Activated naive CD8-positive, alpha-beta T cell treated with anti-CD3 and anti-CD28 coated beads, Interleukin-2, amount 10 ng/mL, durations not matched to agents 7 days and 5 days (primary cell): ENCODE measurements around the gene MS4A18. TPM values are rescaled to one million over a fixed set of nuclear protein-coding genes. Genes with fewer than 3 reads are reported as not detected.

Experiments
- ATAC-seq: fragments of 150-1000 bp; cut with Tn5 transposase; one replicate; pipeline ENCODE4 v1.10.0; 2021; ENCODE audit warnings: low read depth, moderate library complexity
- POLR2A ChIA-PET: fragments of 350-600 bp; sonication (Branson Sonifier 250); formaldehyde crosslinking; loops from one replicate; lab custom pipeline; 2021; ENCODE audit warnings: antibody characterized with exemption; lab: Charles Lee
- DNase-seq: peaks from one replicate; pipeline ENCODE4 v3.0.0; 2021
- H3K27ac Mint-ChIP-seq: one replicate; pipeline ENCODE4 v1.8.0; 2022; ENCODE audit warnings: mild to moderate bottlenecking, mixed read lengths
- H3K27me3 Mint-ChIP-seq: one replicate; pipeline ENCODE4 v1.8.0; 2022; ENCODE audit warnings: mild to moderate bottlenecking, moderate library complexity, mixed read lengths
- H3K36me3 Mint-ChIP-seq: one replicate; pipeline ENCODE4 v1.8.0; 2021; ENCODE audit warnings: mild to moderate bottlenecking, mixed read lengths
- H3K4me1 Mint-ChIP-seq: one replicate; pipeline ENCODE4 v1.8.0; 2021; ENCODE audit warnings: mixed read lengths
- H3K4me3 Mint-ChIP-seq: one replicate; pipeline ENCODE4 v1.8.0; 2022; ENCODE audit warnings: mild to moderate bottlenecking, moderate library complexity, mixed read lengths
- H3K9me3 Mint-ChIP-seq: one replicate; pipeline ENCODE4 v1.8.0; 2021; ENCODE audit warnings: mixed read lengths
- total RNA-seq, 2 experiments: library from RNA; stranded (reverse); gene quantifications; one replicate each; pipeline ENCODE4 v1.2.3, GENCODE V29; 2021

Gene MS4A18
- total RNA-seq, 2 experiments from 2014 or later: not detected

DNA sequence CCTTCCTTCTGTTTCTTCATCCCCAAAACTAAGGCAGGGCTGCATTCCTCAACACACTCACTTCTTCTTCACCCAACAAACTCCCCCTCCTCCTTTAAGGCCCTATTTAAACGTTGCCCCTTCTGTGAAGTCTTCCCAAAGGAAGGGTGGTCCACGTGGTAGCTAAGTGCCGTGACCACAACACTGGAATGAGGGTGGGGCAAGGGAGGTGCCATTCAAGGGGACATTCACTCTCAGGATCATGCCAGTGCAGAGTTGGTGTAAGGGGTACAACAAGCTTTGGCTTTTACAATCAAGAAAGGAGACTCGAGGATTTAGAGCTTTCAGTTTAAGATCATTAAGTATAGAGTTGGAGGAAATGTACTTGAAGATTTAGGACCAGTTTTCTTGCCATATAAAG, 52.6 kb downstream of the MS4A18 start:
- Mint-ChIP-seq H3K27me3 (peaks cover 18% of the 10 kb centered on the region), H3K4me1 (peaks cover 7% of the 10 kb centered on the region), H3K4me3 (no peak overlapping the region), H3K9me3 (no peaks in the 10 kb centered on the region), H3K36me3 (no peaks in the 10 kb centered on the region), H3K27ac (no peak overlapping the region)
- ATAC-seq (no peak), DNase-seq (no peak)
- POLR2A ChIA-PET: no interaction called here

DNA sequence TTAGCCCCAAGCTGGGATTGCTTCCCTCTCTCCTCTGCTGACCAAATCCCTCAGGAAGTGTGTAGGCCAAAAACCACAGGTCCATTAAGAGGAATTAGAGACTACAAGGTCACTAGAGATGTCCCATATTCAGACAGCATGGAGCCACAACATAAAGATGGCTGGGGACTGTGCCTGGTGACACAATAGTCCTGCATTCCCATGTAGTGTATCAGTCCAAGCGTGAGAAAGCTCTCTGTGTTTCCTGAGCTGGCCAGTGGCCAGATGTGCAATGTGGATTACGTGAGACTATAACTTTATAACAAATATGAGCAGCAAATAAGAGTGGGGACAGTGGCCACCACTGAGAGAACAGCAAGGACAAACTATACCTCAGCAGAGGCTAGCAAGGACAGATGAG, 53.1 kb downstream of the MS4A18 start:
- Mint-ChIP-seq H3K27me3 (peaks cover 18% of the 10 kb centered on the region), H3K4me3 (no peak overlapping the region), H3K27ac (no peak overlapping the region), H3K36me3 (no peaks in the 10 kb centered on the region), H3K9me3 (no peaks in the 10 kb centered on the region), H3K4me1 (peaks cover 7% of the 10 kb centered on the region)
- no peak for ATAC-seq
- POLR2A ChIA-PET: no interaction called here
- DNase-seq: no peak

DNA sequence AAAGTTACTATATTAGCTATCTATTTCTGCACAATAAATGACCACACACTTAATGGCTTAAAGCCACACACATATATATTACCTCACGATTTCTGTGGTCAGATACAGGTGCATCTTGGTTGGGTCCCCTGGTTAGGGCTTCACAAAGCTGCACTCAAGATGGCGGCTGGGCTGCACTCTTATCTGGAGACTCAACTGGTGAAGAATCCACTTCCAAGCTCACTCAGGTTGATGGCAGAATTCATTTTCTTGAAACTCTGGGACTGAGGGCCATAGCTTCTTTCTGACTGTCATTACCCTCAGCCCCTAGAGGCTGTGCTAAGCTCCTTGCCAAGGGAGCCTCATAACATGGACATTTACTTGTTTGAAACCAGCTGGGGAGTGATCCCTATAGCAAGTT, 55.5 kb downstream of the MS4A18 start:
- POLR2A ChIA-PET: no interaction called here
- peaks cover 7% of the 10 kb centered on the region for H3K4me1 Mint-ChIP-seq
- H3K9me3 Mint-ChIP-seq: no peaks in the 10 kb centered on the region
- no peak for ATAC-seq
- no peak for DNase-seq
- no peak overlapping the region for H3K4me3 Mint-ChIP-seq
- peaks cover 15% of the 10 kb centered on the region for H3K27me3 Mint-ChIP-seq
- no peak overlapping the region for H3K27ac Mint-ChIP-seq
- no peaks in the 10 kb centered on the region for H3K36me3 Mint-ChIP-seq

DNA sequence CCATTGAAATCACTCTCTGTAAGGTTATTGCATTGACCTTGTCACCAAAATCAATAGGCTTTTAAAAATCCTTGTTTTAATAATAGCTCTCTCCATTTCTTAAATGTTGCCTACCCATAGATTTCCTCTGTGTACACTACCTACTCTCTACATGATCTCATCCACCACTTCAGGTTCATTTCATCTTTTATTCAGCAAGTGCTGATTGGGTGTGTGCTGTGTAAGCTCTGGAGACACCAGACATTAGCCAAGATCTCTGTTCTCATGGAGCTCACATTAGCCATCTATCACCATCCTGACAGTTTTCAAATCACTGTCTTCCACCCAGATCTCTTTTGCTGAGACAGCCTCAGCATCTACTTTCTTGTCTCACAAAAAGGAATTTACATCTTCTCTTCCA, 56.3 kb downstream of the MS4A18 start:
- Mint-ChIP-seq H3K27ac (no peak overlapping the region), H3K9me3 (no peaks in the 10 kb centered on the region), H3K27me3 (peaks cover 15% of the 10 kb centered on the region), H3K4me1 (peaks cover 2% of the 10 kb centered on the region), H3K36me3 (no peaks in the 10 kb centered on the region), H3K4me3 (no peak overlapping the region)
- ATAC-seq (no peak), DNase-seq (no peak)
- POLR2A ChIA-PET: no interaction called here

DNA sequence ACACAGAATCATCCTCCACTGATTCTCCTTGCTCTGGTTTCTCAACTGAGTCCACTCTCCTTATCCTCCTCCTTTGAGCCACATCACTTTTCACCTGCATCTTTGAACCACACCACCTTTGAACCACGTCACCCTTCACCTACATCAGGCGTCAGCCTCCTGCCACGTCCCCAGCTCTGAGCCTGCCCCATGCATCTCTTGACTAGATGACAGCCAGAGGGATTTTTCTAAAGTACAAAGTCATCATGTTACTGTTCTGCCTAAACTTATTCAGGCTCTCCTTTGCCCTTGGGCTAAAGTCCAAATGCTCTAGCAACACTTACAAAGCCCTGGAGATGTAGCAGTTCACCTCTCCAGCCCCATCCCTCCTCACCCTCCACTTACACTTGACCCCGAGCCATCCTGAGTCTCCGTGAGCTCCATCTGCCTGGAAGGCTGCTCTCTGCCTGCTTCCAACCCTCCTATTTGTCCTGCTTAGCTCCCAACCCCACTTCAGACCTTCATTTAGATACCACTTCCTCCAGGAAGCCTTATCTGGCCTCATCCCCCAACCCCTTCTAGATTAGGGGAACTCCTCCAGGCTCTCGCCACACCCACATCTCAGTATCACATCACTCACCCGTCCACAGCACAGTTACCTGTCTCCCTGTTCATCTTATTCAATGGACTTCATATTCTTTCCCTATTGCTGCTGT, 56.9 kb downstream of the MS4A18 start:
- Mint-ChIP-seq H3K27me3 (peaks cover 15% of the 10 kb centered on the region), H3K4me1 (no peaks in the 10 kb centered on the region), H3K4me3 (no peak overlapping the region), H3K9me3 (no peaks in the 10 kb centered on the region), H3K27ac (no peak overlapping the region), H3K36me3 (no peaks in the 10 kb centered on the region)
- no peak for DNase-seq
- POLR2A ChIA-PET: no interaction called here
- no peak for ATAC-seq

DNA sequence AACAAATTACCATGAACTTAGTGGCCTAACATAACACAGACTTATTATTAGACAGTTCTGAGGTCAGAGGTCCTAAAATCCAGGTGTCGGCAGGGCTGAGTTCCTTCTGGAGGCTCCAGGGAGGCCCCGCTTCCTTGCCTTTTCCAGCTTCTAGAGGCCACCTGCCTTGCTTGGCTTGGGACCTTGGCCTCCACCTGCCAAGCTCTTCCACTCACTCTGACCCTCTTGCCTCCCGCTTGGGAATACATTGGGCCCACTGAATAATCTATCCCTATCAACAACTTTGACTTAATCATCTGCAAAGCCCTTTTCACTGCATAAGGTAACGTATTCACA, 57.4 kb downstream of the MS4A18 start:
- POLR2A ChIA-PET: no interaction called here
- H3K4me1 Mint-ChIP-seq: no peaks in the 10 kb centered on the region
- peaks cover 15% of the 10 kb centered on the region for H3K27me3 Mint-ChIP-seq
- no peaks in the 10 kb centered on the region for H3K9me3 Mint-ChIP-seq
- ATAC-seq: no peak
- DNase-seq: no peak
- H3K4me3 Mint-ChIP-seq: no peak overlapping the region
- H3K27ac Mint-ChIP-seq: no peak overlapping the region
- no peaks in the 10 kb centered on the region for H3K36me3 Mint-ChIP-seq

DNA sequence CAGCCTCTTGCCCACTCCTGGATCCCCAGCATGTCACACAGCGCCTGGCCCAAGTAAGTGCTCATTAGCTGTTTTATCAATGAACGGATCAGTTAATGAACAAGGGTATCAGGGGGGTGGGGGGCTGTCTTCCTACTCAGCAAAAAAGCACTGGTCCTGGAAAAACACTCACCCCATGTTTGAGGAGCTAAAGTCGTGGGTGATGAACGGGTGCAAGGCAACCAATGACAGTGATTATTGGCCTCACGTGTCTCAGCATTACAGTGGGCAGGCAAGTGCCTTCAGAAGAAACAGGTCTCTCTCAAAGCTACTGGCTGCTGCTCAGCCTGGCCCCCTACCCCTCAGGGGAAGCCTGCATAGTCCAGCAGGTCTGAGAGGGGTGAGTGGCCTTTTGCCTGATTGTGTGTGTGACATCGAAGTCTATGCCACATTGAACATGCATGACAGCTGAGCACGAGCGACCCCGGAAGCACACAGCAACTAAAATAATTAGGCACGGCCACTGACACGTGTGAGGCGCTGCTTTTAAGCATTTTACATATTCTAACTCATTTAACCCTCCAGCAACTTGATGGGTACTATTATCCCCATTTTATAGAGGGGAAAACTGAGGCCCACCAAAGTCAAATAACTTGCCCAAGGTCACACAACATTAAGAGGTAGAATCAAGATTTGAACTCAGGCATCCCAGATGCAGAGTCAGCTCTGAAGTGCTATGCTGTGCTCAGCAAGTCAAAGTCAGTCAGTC, 58.0 kb downstream of the MS4A18 start:
- ATAC-seq: no peak
- no peak for DNase-seq
- Mint-ChIP-seq H3K36me3 (no peaks in the 10 kb centered on the region), H3K27ac (no peak overlapping the region), H3K27me3 (peaks cover 15% of the 10 kb centered on the region), H3K9me3 (no peaks in the 10 kb centered on the region), H3K4me1 (no peaks in the 10 kb centered on the region), H3K4me3 (no peak overlapping the region)
- POLR2A ChIA-PET: no interaction called here

DNA sequence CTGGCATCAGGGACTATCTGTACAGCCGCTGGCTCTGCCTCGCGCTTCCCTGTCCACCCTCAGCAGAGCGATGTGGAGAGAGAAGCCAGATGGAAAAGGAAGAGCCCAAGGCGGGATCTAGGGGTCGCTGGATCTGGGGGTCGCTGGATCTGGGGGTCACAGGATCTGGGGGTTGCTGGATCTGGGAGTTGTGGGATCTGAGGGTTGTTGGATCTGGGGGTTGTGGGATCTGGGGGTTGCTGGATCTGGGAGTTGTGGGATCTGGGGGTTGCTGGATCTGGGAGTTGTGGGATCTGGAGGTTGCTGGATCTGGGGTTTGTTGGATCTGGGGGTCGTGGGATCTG, 58.6 kb downstream of the MS4A18 start:
- Mint-ChIP-seq H3K9me3 (no peaks in the 10 kb centered on the region), H3K4me3 (no peak overlapping the region), H3K4me1 (no peaks in the 10 kb centered on the region), H3K27ac (no peak overlapping the region), H3K27me3 (peaks cover 10% of the 10 kb centered on the region), H3K36me3 (no peaks in the 10 kb centered on the region)
- ATAC-seq (no peak), DNase-seq (no peak)
- POLR2A ChIA-PET: no interaction called here

DNA sequence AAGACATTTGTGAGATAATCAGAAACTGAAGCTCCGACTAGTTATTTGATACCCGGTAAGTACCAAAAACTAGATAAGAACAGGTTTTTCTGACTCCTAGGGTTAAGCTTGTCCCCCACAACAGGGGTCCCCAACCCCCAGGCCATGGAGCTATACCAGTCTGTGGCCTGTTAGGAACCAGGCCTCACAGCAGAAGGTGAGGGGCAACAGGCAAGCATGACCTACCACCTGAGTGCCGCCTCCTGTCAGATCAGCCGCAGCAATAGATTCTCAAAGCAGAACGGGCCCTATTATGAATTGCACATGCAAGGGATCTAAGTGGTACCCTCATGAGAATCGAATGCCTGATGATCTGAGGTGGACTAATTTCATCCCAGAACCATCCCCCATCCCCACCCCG, 59.4 kb downstream of the MS4A18 start:
- H3K36me3 Mint-ChIP-seq: no peaks in the 10 kb centered on the region
- H3K9me3 Mint-ChIP-seq: no peaks in the 10 kb centered on the region
- no peak for ATAC-seq
- H3K4me3 Mint-ChIP-seq: no peak overlapping the region
- peaks cover 6% of the 10 kb centered on the region for H3K27me3 Mint-ChIP-seq
- H3K27ac Mint-ChIP-seq: no peak overlapping the region
- POLR2A ChIA-PET: no interaction called here
- no peak for DNase-seq
- H3K4me1 Mint-ChIP-seq: no peaks in the 10 kb centered on the region

DNA sequence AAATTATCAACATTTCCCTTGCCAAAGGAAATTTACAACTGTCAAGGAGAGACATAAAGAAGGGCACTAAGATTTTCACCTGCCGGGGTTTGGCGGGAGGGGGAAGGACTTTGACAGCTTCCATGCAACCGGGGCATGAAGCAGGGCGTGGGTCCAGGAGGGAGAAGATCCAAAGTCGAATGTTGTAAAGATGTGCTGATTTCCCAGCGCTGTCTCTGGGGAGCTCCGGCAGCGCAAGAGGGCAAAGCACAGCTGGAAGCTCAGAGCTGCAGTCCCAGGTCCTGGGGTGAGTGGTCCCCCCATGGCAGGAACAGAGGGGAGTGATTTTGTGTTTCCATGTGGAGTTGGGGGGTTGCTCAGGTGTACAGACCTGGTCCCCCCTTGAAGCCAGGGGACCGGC, 60.6 kb downstream of the MS4A18 start, which contains the start of gene MS4A10:
Gene MS4A10 (plus strand): TSS at position 198 of the 400 bp plus-strand sequence. CDS start 5,003 bp downstream, outside the sequence.
- no peak for ATAC-seq
- Mint-ChIP-seq H3K4me3 (no peak within 1 kb of the TSS), H3K27me3 (no peaks in the 10 kb centered on the region), H3K9me3 (no peaks in the 10 kb centered on the region), H3K27ac (no peak within 1 kb of the TSS), H3K4me1 (no peaks in the 10 kb centered on the region), H3K36me3 (no peaks in the 10 kb centered on the region)
- POLR2A ChIA-PET: no interaction called here
- no peak for DNase-seq

DNA sequence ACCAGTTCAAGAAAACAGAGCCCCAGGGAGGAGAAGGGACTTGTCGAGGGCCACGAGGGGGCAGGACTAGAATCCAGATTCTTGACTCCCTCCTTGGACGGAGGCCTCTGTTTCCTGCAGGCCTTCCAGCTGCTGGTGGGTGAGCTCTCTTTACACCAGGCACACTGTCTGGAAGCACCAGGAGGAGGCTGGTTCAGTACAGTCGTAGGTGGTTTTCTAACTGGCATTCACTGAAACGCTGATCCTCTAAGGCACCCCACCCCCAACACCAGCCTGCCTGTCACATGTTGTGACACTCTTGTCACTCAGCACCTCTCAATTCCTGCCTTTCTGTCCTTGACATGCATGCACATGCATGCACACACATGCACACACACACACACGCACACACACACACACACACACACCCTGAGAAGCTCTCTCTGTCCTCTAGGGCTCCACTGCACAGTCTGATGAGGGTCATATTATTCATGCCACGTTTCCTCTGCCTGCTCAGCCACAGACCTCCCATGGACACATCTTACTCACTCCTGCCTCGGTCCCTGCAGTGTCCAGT, 61.4 kb downstream of the MS4A18 start:
- Mint-ChIP-seq H3K27ac (no peak overlapping the region), H3K36me3 (no peaks in the 10 kb centered on the region), H3K4me3 (no peak overlapping the region)

DNA sequence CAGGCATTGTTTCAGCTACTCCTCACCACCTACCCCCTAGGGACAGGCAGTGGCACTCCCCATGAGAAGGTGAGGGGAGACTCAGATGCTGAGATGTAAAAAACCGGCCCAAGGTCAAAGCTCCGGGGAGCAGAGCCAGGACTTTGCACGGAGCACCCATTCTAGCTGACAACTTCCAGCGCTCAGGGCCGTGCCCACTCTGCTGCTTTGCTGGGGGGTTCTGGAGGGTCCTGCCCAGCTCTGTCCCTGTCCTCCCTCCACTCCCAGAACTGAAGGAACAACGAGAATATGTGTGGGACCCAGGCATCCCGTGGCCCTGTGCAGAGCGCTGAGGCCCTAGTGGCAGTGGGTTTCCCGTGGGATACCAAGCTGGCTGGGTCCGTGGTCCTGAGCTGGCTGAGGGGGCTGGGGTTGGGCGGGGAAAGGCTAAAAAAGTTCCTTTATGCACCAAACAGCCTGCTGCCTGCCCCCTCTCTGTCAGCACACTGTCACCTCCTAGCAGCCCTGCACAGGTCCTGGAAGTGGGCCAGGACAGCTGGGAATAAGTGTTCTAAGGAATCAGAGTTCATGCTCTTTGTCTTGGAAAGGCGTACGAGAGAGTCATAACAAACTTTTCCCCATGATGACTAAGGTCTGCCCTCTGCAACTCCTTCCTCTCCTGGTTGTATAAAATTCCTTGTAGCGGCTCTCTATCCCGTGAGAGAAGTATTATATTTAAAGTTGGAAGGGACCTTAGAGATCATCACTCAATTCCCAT, 62.5 kb downstream of the MS4A18 start:
- no peak overlapping the region for H3K27ac Mint-ChIP-seq
- POLR2A ChIA-PET: no interaction called here
- no peak overlapping the region for H3K4me3 Mint-ChIP-seq
- no peaks in the 10 kb centered on the region for H3K9me3 Mint-ChIP-seq
- H3K27me3 Mint-ChIP-seq: no peaks in the 10 kb centered on the region
- H3K4me1 Mint-ChIP-seq: no peaks in the 10 kb centered on the region
- H3K36me3 Mint-ChIP-seq: no peaks in the 10 kb centered on the region
- no peak for DNase-seq
- ATAC-seq: no peak

More for the DNA sequence above, 61.4 kb downstream of the MS4A18 start:
- Mint-ChIP-seq H3K9me3 (no peaks in the 10 kb centered on the region), H3K27me3 (no peaks in the 10 kb centered on the region), H3K4me1 (no peaks in the 10 kb centered on the region)
- DNase-seq (no peak), ATAC-seq (no peak)
- POLR2A ChIA-PET: no interaction called here

DNA sequence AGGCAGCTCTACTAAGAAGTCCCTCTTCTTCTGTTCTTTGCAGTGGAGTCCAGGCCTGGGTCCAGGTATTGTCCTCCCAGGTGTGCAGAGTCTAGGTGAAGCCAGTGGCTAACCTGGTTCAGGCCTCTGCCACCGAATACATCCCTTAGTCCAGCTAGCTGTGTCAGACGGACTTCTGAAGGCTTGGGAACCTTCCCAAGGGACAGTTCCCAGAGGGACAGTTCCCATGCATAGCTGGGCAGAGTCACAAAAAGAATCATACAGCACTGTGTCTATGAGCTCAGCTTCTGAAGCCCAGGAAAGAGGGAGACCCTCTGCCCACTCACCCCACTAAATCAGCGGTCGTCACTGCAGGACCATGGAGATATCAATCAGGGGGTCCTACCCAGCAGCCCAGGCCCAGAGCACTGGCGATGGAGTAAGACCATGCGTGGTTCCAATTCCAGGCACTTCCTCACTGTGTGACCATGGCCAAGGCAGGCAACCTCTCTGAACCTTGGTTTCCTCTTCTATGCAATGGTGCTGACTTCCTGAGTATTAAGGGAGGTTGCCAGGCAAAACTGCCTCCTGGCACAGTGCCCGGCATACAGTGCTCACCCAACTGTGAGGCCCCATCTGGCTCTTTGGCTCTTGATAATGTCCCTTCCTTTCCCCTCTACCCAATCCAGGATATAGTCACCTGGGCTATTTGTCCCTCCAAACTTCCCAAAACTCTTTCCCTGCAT, 64.0 kb downstream of the MS4A18 start:
- DNase-seq (no peak), ATAC-seq (no peak)
- no peaks in the 10 kb centered on the region for H3K27me3 Mint-ChIP-seq
- POLR2A ChIA-PET: no interaction called here
- H3K4me3 Mint-ChIP-seq: no peak overlapping the region
- no peak overlapping the region for H3K27ac Mint-ChIP-seq
- H3K9me3 Mint-ChIP-seq: no peaks in the 10 kb centered on the region
- no peaks in the 10 kb centered on the region for H3K4me1 Mint-ChIP-seq
- no peaks in the 10 kb centered on the region for H3K36me3 Mint-ChIP-seq
